GM19328 (cell line): Measurements from ENCODE around the gene DEDD2.
A peak's percentile ranks its signal among the peaks of the same experiment; 100 is the strongest.

Experiments
- ATAC-seq: cut with Tn5 transposase; IDR thresholded peaks from one replicate; pipeline ENCODE4 v1.9.1; 2021; ENCODE audit warnings: mild to moderate bottlenecking, moderate library complexity; ENCODE audit not compliant: unreplicated experiment

The DEDD2 gene

GRCh38 chr19:42229855-42230351 is 12.4 kb upstream of the DEDD2 start:
- ATAC-seq = no peak

GRCh38 chr19:42229301-42229854 is 11.9 kb upstream of the DEDD2 start:
- ATAC-seq = no peak

- no peak for ATAC-seq
Measured at GRCh38 chr19:42228641-42229040, 11.2 kb upstream of the DEDD2 start.

- ATAC-seq = no peak
Measured at GRCh38 chr19:42226886-42227285, 9.4 kb upstream of the DEDD2 start.

- ATAC-seq = no peak
Measured at GRCh38 chr19:42225718-42226292, 8.3 kb upstream of the DEDD2 start.

- ATAC-seq = no peak
Measured at GRCh38 chr19:42224940-42225717, 7.7 kb upstream of the DEDD2 start.

GRCh38 chr19:42220751-42221097 is 3.2 kb upstream of the DEDD2 start:
- no peak for ATAC-seq

GRCh38 chr19:42219812-42220750 is 2.6 kb upstream of the DEDD2 start, which contains the start of gene ZNF526:
Gene ZNF526 (plus strand): TSS chr19:42220312. CDS start chr19:42224404, 4,092 bp downstream.
- ATAC-seq = peak; percentile 72

GRCh38 chr19:42216653-42217519 is 591 bp downstream of the DEDD2 start:
- peak; percentile 21 for ATAC-seq

GRCh38 chr19:42214810-42215485 is 2.5 kb downstream of the DEDD2 start:
- ATAC-seq = no peak

- no peak for ATAC-seq
Measured at GRCh38 chr19:42212886-42213285, 4.6 kb downstream of the DEDD2 start.

GRCh38 chr19:42208612-42209011 is 8.9 kb downstream of the DEDD2 start:
- ATAC-seq = no peak

GRCh38 chr19:42207767-42208271 is 9.7 kb downstream of the DEDD2 start:
- no peak for ATAC-seq

GRCh38 chr19:42206871-42207755 is 10.4 kb downstream of the DEDD2 start:
- no peak for ATAC-seq

GRCh38 chr19:42204664-42205063 is 12.8 kb downstream of the DEDD2 start:
- ATAC-seq = no peak

GRCh38 chr19:42203700-42204099 is 13.8 kb downstream of the DEDD2 start:
- ATAC-seq = no peak

GRCh38 chr19:42202290-42202880 is 15.1 kb downstream of the DEDD2 start:
- ATAC-seq = no peak
